Duodenal mucosa (tissue), 2 donors: ENCODE data around the gene TLE3.

Experiments used
- H3K27ac ChIP-seq: one replicate; pipeline ENCODE4 v1.7.0; 2013; ENCODE audit warnings: low read depth, low read length
- H3K27me3 ChIP-seq, 2 donors: one replicate each; pipeline ENCODE4 v1.7.0; 2013; ENCODE audit warnings: low read length in 2 of 2, control low read depth in 1 of 2; ENCODE audit not compliant: insufficient read depth in 2 of 2, control insufficient read depth in 1 of 2
- H3K36me3 ChIP-seq, 2 donors: one replicate each; pipeline ENCODE4 v1.7.0; 2013; ENCODE audit warnings: low read length in 2 of 2, control low read depth in 1 of 2; ENCODE audit not compliant: insufficient read depth in 2 of 2, control insufficient read depth in 1 of 2
- H3K4me1 ChIP-seq, 2 donors: one replicate each; pipeline ENCODE4 v1.7.0; 2013; ENCODE audit warnings: low read length in 2 of 2, control low read depth in 1 of 2; ENCODE audit not compliant: insufficient read depth in 2 of 2, control insufficient read depth in 1 of 2
- H3K4me3 ChIP-seq, 2 donors: one replicate each; pipeline ENCODE4 v1.7.0; 2013; ENCODE audit warnings: low read length in 2 of 2, low read depth in 1 of 2
- H3K9ac ChIP-seq, 2 donors: one replicate each; pipeline ENCODE4 v1.7.0; 2013; ENCODE audit warnings: low read length in 2 of 2, low read depth in 1 of 2
- H3K9me3 ChIP-seq, 2 donors: one replicate each; pipeline ENCODE4 v1.7.0; 2013; ENCODE audit warnings: low read length in 2 of 2, control low read depth in 1 of 2; ENCODE audit not compliant: control insufficient read depth in 1 of 2

TLE3 gene

GRCh38 chr15:70126362-70126761 lies 28.6 kb upstream of the TLE3 start:
- H3K4me3 ChIP-seq, result no peak overlapping the region
- peaks cover 31 to 34% of the 10 kb centered on the region in 2 donors for H3K4me1 ChIP-seq

GRCh38 chr15:70125605-70126004 lies 27.9 kb upstream of the TLE3 start:
- H3K9ac ChIP-seq, result no peak overlapping the region
- H3K9me3 ChIP-seq, result no peaks in the 10 kb centered on the region
- H3K4me3 ChIP-seq, result no peak overlapping the region
- no peaks in the 10 kb centered on the region for H3K36me3 ChIP-seq
- H3K27me3 ChIP-seq, result peaks cover 3% of the 10 kb centered on the region in 2 donors
- no peak overlapping the region for H3K27ac ChIP-seq
- peaks cover 31 to 40% of the 10 kb centered on the region in 2 donors for H3K4me1 ChIP-seq

More at GRCh38 chr15:70126362-70126761, 28.6 kb upstream of the TLE3 start:
- Histone ChIP-seq H3K27ac (no peak overlapping the region), H3K36me3 (no peaks in the 10 kb centered on the region), H3K27me3 (peaks cover 3% of the 10 kb centered on the region in 2 donors), H3K9me3 (no peaks in the 10 kb centered on the region), H3K9ac (no peak overlapping the region)

- Histone ChIP-seq H3K27me3 (peaks cover 0 to 3% of the 10 kb centered on the region in 2 donors), H3K9me3 (no peaks in the 10 kb centered on the region), H3K9ac (no peak overlapping the region), H3K4me1 (peaks cover 17 to 30% of the 10 kb centered on the region in 2 donors), H3K4me3 (no peak overlapping the region), H3K27ac (no peak overlapping the region), H3K36me3 (no peaks in the 10 kb centered on the region)
Measured at GRCh38 chr15:70121624-70122302, 24.0 kb upstream of the TLE3 start.

- H3K27me3 ChIP-seq, result peaks cover 0 to 5% of the 10 kb centered on the region in 2 donors
- H3K9ac ChIP-seq, result no peak overlapping the region
- H3K36me3 ChIP-seq, result no peaks in the 10 kb centered on the region
- H3K4me3 ChIP-seq, result no peak overlapping the region
- H3K9me3 ChIP-seq, result no peaks in the 10 kb centered on the region
- no peak overlapping the region for H3K27ac ChIP-seq
- H3K4me1 ChIP-seq, result peaks cover 16 to 26% of the 10 kb centered on the region in 2 donors
Measured at GRCh38 chr15:70120958-70121623, 23.4 kb upstream of the TLE3 start.

GRCh38 chr15:70119911-70120508 lies 22.3 kb upstream of the TLE3 start:
- no peak overlapping the region for H3K27ac ChIP-seq
- peaks cover 0 to 4% of the 10 kb centered on the region in 2 donors for H3K27me3 ChIP-seq
- H3K4me1 ChIP-seq, result peaks cover 16 to 26% of the 10 kb centered on the region in 2 donors
- no peak overlapping the region for H3K4me3 ChIP-seq
- H3K36me3 ChIP-seq, result no peaks in the 10 kb centered on the region
- no peaks in the 10 kb centered on the region for H3K9me3 ChIP-seq
- H3K9ac ChIP-seq, result no peak overlapping the region

GRCh38 chr15:70118599-70118998 lies 20.9 kb upstream of the TLE3 start:
- Histone ChIP-seq H3K36me3 (no peaks in the 10 kb centered on the region), H3K9me3 (no peaks in the 10 kb centered on the region), H3K4me3 (no peak overlapping the region), H3K4me1 (peaks cover 16 to 29% of the 10 kb centered on the region in 2 donors), H3K27ac (no peak overlapping the region), H3K9ac (no peak overlapping the region), H3K27me3 (peaks cover 0 to 2% of the 10 kb centered on the region in 2 donors)

- Histone ChIP-seq H3K9ac (no peak overlapping the region), H3K4me3 (no peak overlapping the region), H3K27ac (no peak overlapping the region), H3K36me3 (no peaks in the 10 kb centered on the region), H3K9me3 (no peaks in the 10 kb centered on the region), H3K4me1 (peaks cover 8 to 16% of the 10 kb centered on the region in 2 donors), H3K27me3 (peaks cover 0 to 2% of the 10 kb centered on the region in 2 donors)
Measured at GRCh38 chr15:70116317-70116716, 18.6 kb upstream of the TLE3 start.

GRCh38 chr15:70114221-70114620 lies 16.5 kb upstream of the TLE3 start:
- H3K27ac ChIP-seq, result no peak overlapping the region
- no peaks in the 10 kb centered on the region for H3K36me3 ChIP-seq
- H3K27me3 ChIP-seq, result peaks cover 0 to 2% of the 10 kb centered on the region in 2 donors
- no peak overlapping the region for H3K9ac ChIP-seq
- peaks cover 9 to 11% of the 10 kb centered on the region in 2 donors for H3K4me1 ChIP-seq
- H3K4me3 ChIP-seq, result no peak overlapping the region
- no peaks in the 10 kb centered on the region for H3K9me3 ChIP-seq

- no peak overlapping the region for H3K4me3 ChIP-seq
- H3K27ac ChIP-seq, result no peak overlapping the region
- H3K27me3 ChIP-seq, result peaks cover 0 to 2% of the 10 kb centered on the region in 2 donors
- H3K4me1 ChIP-seq, result peaks cover 9 to 11% of the 10 kb centered on the region in 2 donors
- no peak overlapping the region for H3K9ac ChIP-seq
- H3K36me3 ChIP-seq, result no peaks in the 10 kb centered on the region
- no peaks in the 10 kb centered on the region for H3K9me3 ChIP-seq
Measured at GRCh38 chr15:70113304-70113700, 15.6 kb upstream of the TLE3 start.
